H9 (cell line): ENCODE data around the gene KRTAP1-5. TPM values are rescaled to one million over a fixed set of nuclear protein-coding genes. Genes with fewer than 3 reads are reported as not detected.

Source experiments
- DNase-seq: peaks from one replicate; pipeline ENCODE4 v3.0.0-alpha.2; 2017
- H2AFZ ChIP-seq: one replicate; pipeline ENCODE4 v1.6.1; 2013; ENCODE audit warnings: mild to moderate bottlenecking, low read length, control low read depth, moderate library complexity
- H2AK5ac ChIP-seq: 2 replicates; pipeline ENCODE4 v1.6.1; 2013; ENCODE audit warnings: low read length, control low read depth, mixed read lengths; ENCODE audit not compliant: insufficient read length
- H2BK120ac ChIP-seq: one replicate; pipeline ENCODE4 v1.6.1; 2013; ENCODE audit warnings: low read depth, mild to moderate bottlenecking, low read length, control low read depth, inconsistent platforms; ENCODE audit not compliant: poor library complexity, severe bottlenecking
- H2BK12ac ChIP-seq: 2 replicates; pipeline ENCODE4 v1.6.1; 2013; ENCODE audit warnings: low read length, control low read depth, mixed read lengths, low read depth; ENCODE audit not compliant: insufficient read length
- H2BK15ac ChIP-seq: 2 replicates; pipeline ENCODE4 v1.6.1; 2013; ENCODE audit warnings: low read depth, low read length, control low read depth
- H2BK20ac ChIP-seq: one replicate; pipeline ENCODE4 v1.6.1; 2013; ENCODE audit warnings: low read depth, mild to moderate bottlenecking, low read length, control low read depth, inconsistent platforms; ENCODE audit not compliant: poor library complexity, severe bottlenecking
- H2BK5ac ChIP-seq: 2 replicates; pipeline ENCODE4 v1.6.1; 2013; ENCODE audit warnings: low read length, control low read depth, mixed read lengths; ENCODE audit not compliant: insufficient read length
- H3K14ac ChIP-seq: 2 replicates; pipeline ENCODE4 v1.6.1; 2013; ENCODE audit warnings: low read length, control low read depth; ENCODE audit not compliant: insufficient read depth
- H3K18ac ChIP-seq: 2 replicates; pipeline ENCODE4 v1.6.1; 2013; ENCODE audit warnings: low read depth, mild to moderate bottlenecking, mixed read lengths, low read length, control low read depth; ENCODE audit not compliant: insufficient read length
- H3K23ac ChIP-seq: 2 replicates; pipeline ENCODE4 v1.6.1; 2013; ENCODE audit warnings: low read length, control low read depth, mixed read lengths, low read depth; ENCODE audit not compliant: insufficient read length
- H3K23me2 ChIP-seq: 2 replicates; pipeline ENCODE4 v1.6.1; 2013; ENCODE audit warnings: low read depth, mild to moderate bottlenecking, mixed read lengths, low read length, control low read depth; ENCODE audit not compliant: insufficient read length, poor library complexity, severe bottlenecking
- H3K27ac ChIP-seq: 2 replicates; pipeline ENCODE4 v1.5.1; 2013; ENCODE audit warnings: low read length, control low read depth, mixed read lengths, low read depth; ENCODE audit not compliant: insufficient read length
- H3K27me3 ChIP-seq: 2 replicates; pipeline ENCODE4 v1.6.1; 2013; ENCODE audit warnings: low read length, control low read depth, inconsistent platforms; ENCODE audit not compliant: insufficient read depth
- H3K4ac ChIP-seq: 2 replicates; pipeline ENCODE4 v1.6.1; 2013; ENCODE audit warnings: low read depth, mild to moderate bottlenecking, control low read depth, inconsistent platforms, low read length, moderate library complexity
- H3K4me1 ChIP-seq: 2 replicates; pipeline ENCODE4 v1.6.1; 2013; ENCODE audit warnings: low read length, control low read depth, inconsistent platforms; ENCODE audit not compliant: insufficient read depth
- H3K4me2 ChIP-seq: 2 replicates; pipeline ENCODE4 v1.6.1; 2013; ENCODE audit warnings: low read length, control low read depth, mixed read lengths; ENCODE audit not compliant: insufficient read length, insufficient read depth
- H3K56ac ChIP-seq: 2 replicates; pipeline ENCODE4 v1.6.1; 2013; ENCODE audit warnings: low read depth, mild to moderate bottlenecking, mixed read lengths, low read length, control low read depth; ENCODE audit not compliant: insufficient read length
- H3K79me1 ChIP-seq: 2 replicates; pipeline ENCODE4 v1.6.1; 2013; ENCODE audit warnings: low read depth, mild to moderate bottlenecking, moderate library complexity, low read length, control low read depth, inconsistent platforms; ENCODE audit not compliant: insufficient read depth, poor library complexity, severe bottlenecking
- H3K79me2 ChIP-seq: 2 replicates; pipeline ENCODE4 v1.6.1; 2013; ENCODE audit warnings: low read length, control low read depth, inconsistent platforms; ENCODE audit not compliant: insufficient read depth
- H3K9ac ChIP-seq: 2 replicates; pipeline ENCODE4 v1.6.1; 2013; ENCODE audit warnings: low read length, control low read depth, mixed read lengths; ENCODE audit not compliant: insufficient read length; ENCODE audit errors: extremely low read depth
- H3K9me3 ChIP-seq: one replicate; pipeline ENCODE4 v1.6.1; 2013; ENCODE audit warnings: low read depth, low read length, inconsistent platforms; ENCODE audit not compliant: control insufficient read depth
- H3T11ph ChIP-seq: one replicate; pipeline ENCODE4 v1.6.1; 2013; ENCODE audit warnings: mild to moderate bottlenecking, low read length, control low read depth, inconsistent platforms
- H4K20me1 ChIP-seq: one replicate; pipeline ENCODE4 v1.6.1; 2013; ENCODE audit not compliant: control insufficient read depth, insufficient read length, insufficient read depth
- H4K5ac ChIP-seq: 2 replicates; pipeline ENCODE4 v1.6.1; 2013; ENCODE audit warnings: low read depth, mild to moderate bottlenecking, mixed read lengths, low read length, control low read depth; ENCODE audit not compliant: insufficient read length
- H4K8ac ChIP-seq: replicated peaks from 2 replicates; pipeline ENCODE4 v1.6.1; 2013; ENCODE audit warnings: low read length, control low read depth, mixed read lengths, low read depth; ENCODE audit not compliant: insufficient read length
- H4K91ac ChIP-seq: 2 replicates; pipeline ENCODE4 v1.6.1; 2013; ENCODE audit warnings: low read depth, mild to moderate bottlenecking, moderate library complexity, mixed read lengths, low read length, control low read depth; ENCODE audit not compliant: insufficient read length
- H3K27ac Mint-ChIP-seq, 3 experiments: 2 replicates in 2 of 3; 3 replicates in 1 of 3; pipeline ENCODE4 v1.8.0; 2020 to 2021; ENCODE audit warnings: mixed read lengths in 3 of 3, mild to moderate bottlenecking in 1 of 3, moderate library complexity in 1 of 3
- H3K27me3 Mint-ChIP-seq: 2 replicates; pipeline ENCODE4 v1.8.0; 2021; ENCODE audit warnings: low read depth, mild to moderate bottlenecking, moderate library complexity, mixed read lengths
- H3K36me3 Mint-ChIP-seq, 3 experiments: 2 replicates in 2 of 3; 3 replicates in 1 of 3; pipeline ENCODE4 v1.8.0; 2020 to 2021; ENCODE audit warnings: low read depth in 3 of 3, mixed read lengths in 3 of 3; ENCODE audit not compliant: insufficient read depth in 1 of 3
- H3K4me1 Mint-ChIP-seq, 2 experiments: 2 replicates each; pipeline ENCODE4 v1.8.0; 2020; ENCODE audit warnings: mixed read lengths in 2 of 2
- H3K4me3 Mint-ChIP-seq, 2 experiments: 2 replicates in 1 of 2; 3 replicates in 1 of 2; pipeline ENCODE4 v1.8.0; 2020 to 2021; ENCODE audit warnings: mild to moderate bottlenecking in 2 of 2, mixed read lengths in 2 of 2, moderate library complexity in 1 of 2
- H3K9me3 Mint-ChIP-seq, 2 experiments: 2 replicates in 1 of 2; 3 replicates in 1 of 2; pipeline ENCODE4 v1.8.0; 2020; ENCODE audit warnings: mild to moderate bottlenecking in 2 of 2, mixed read lengths in 2 of 2, moderate library complexity in 1 of 2
- CTCF ChIP-seq: fragments of 200-600 bp; sonication (generic); conservative IDR thresholded peaks from 3 replicates; pipeline ENCODE4 v1.8.0; 2021; ENCODE audit warnings: antibody characterized with exemption, mild to moderate bottlenecking
- whole genome bisulfite sequencing: extraction: QIAGEN DNeasy Blood & Tissue Kit; methylation state at CpG from one replicate; pipeline ENCODE4 v1.1.7; 2013; ENCODE audit warnings: missing lambda C conversion rate, low lambda C conversion rate, mixed read lengths; ENCODE audit not compliant: insufficient read length; ENCODE audit errors: extremely low coverage; 5-methylcytosine and 5-hydroxymethylcytosine counted together
- total RNA-seq: library from RNA; stranded (reverse); gene quantifications from 2 replicates; pipeline ENCODE4 v1.2.1, GENCODE V29; 2021

The KRTAP1-5 gene
- total RNA-seq, 1 experiment from 2014 or later: not detected

- H3K27ac Mint-ChIP-seq: no peak overlapping the region
- H3K27ac ChIP-seq: no peak overlapping the region
These were observed 46.4 kb downstream of the KRTAP1-5 start for GRCh38 chr17:40980596-40980995.

More at GRCh38 chr17:40980596-40980995, 46.4 kb downstream of the KRTAP1-5 start:
- Histone ChIP-seq H2AFZ (no peak overlapping the region), H3K4me2 (no peak overlapping the region), H3K27me3 (no peaks in the 10 kb centered on the region), H3K4me1 (no peaks in the 10 kb centered on the region; the same call in 1 of the 2 replicates), H3K4ac (no peak overlapping the region), H2BK20ac (no peak overlapping the region), H3K9ac (no peak overlapping the region), H3K9me3 (no peaks in the 10 kb centered on the region), H2BK120ac (no peak overlapping the region), H4K91ac (no peak overlapping the region), H3K23ac (no peak overlapping the region), H3K14ac (0 out of 2 replicates have a peak overlapping the region, but pooled peaks have one; percentile 54), H3K79me1 (no peaks in the 10 kb centered on the region), H2BK15ac (no peak overlapping the region), H2BK5ac (no peak overlapping the region), H4K20me1 (no peaks in the 10 kb centered on the region), H4K8ac (no peak overlapping the region), H4K5ac (no peak overlapping the region), H3K56ac (no peak overlapping the region), H2BK12ac (no peak overlapping the region), H3K18ac (no peak overlapping the region), H3T11ph (no peak overlapping the region), H3K23me2 (no peaks in the 10 kb centered on the region), H2AK5ac (no peak overlapping the region), H3K79me2 (no peaks in the 10 kb centered on the region)
- Mint-ChIP-seq H3K27me3 (peaks cover 3% of the 10 kb centered on the region), H3K4me1 (peaks cover 11 to 14% of the 10 kb centered on the region in 2 experiments), H3K36me3 (no peaks in the 10 kb centered on the region), H3K4me3 (no peak overlapping the region), H3K9me3 (no peaks in the 10 kb centered on the region)
- no peak for DNase-seq
- WGBS: no CpG with 5 or more reads among the region's 8 CpGs
- no peak for TF ChIP-seq CTCF
